CD4-positive, alpha-beta T cell treated with Interleukin-21 for 1 hour (primary cell): ENCODE data around the gene DMPK.
"Not testable (repeated sequence)": the region's sequence is repeated elsewhere in the genome, so short reads cannot be mapped to it uniquely, and the experiment has no call there.

Experiments used
- DNase-seq: peaks from one replicate; pipeline ENCODE4 v3.0.0-alpha.2; 2020

The DMPK gene

DNA sequence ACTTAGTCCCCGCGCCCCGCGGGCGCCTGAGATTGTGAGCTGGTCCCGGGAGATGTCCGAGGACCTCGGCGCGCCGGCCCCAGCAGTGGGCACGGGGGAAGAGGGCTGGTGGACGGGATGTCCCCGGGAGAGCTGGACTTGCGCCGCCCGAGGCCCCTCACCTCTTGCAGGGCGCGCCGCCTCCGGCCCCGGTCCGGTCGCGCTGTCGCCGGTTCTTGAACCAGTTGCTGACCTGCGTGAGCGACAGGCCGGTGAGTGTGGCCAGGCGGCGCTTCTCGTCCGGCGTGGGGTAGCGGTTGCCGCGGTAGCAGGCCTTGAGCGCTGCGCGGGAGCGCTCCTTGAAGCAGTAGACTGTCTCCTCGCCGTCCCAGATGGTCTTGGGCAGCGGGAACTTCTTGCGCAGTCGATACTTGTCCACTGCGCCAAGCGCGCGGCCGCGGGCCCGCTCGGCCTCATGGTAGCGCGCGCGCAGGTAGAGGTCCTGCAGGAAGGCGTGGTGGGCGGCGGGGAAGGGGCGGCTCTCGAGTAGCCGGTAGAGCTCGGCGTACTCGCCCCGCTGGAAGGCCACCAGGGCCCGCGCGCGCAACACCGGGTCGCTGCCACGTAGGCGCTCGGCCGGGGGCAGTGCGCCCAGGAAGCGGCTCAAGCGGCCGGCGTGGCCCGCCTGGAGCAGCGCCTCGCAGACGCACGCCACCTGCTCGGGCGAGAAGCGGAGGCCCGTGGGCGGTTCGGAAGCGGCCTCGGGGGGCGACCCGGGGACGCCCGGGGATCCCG, 14.2 kb downstream of the DMPK start:
- DNase-seq = peak; percentile 7

- no peak for DNase-seq
Measured at GRCh38 chr19:45767410-45767880, 14.8 kb downstream of the DMPK start.

GRCh38 chr19:45766869-45767346, 15.4 kb downstream of the DMPK start:
- DNase-seq = no peak

GRCh38 chr19:45766296-45766868, 15.9 kb downstream of the DMPK start:
- no peak for DNase-seq

DNA sequence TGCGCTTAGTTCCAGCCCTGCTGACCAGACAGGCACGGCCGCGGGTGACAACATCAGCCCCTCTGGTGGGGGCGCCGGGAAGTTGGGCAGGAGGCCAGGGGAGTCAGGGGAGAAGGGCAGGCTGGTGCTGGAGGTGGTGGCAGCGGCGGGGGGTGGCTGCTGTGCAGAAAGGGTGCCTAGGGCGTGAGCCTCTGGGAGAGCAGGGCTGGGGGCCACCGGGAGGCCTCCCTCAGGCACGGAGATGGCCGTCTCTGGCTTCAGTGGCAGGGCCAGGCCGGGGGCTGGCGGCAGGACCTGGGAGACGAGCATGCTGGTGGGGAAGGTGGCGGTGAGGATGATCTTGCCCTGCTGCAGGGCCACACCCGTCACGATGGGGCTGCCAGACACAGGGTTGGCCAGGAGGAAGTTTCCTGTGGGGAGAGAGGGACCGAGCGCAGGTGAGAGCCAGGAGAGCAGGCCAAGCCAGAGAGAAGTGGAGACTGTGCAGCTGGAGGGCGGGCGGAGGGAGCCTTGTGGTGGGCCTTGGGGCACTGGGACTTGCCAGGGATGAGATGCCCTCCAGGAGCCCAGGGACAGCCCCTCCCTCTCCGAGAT, 16.5 kb downstream of the DMPK start:
- no peak for DNase-seq

- DNase-seq = no peak
Measured at GRCh38 chr19:45764945-45765701, 17.2 kb downstream of the DMPK start.

- no peak for DNase-seq
Measured at GRCh38 chr19:45764475-45764874, 17.8 kb downstream of the DMPK start.

- DNase-seq = no peak
Measured at GRCh38 chr19:45763691-45764294, 18.5 kb downstream of the DMPK start.

DNA sequence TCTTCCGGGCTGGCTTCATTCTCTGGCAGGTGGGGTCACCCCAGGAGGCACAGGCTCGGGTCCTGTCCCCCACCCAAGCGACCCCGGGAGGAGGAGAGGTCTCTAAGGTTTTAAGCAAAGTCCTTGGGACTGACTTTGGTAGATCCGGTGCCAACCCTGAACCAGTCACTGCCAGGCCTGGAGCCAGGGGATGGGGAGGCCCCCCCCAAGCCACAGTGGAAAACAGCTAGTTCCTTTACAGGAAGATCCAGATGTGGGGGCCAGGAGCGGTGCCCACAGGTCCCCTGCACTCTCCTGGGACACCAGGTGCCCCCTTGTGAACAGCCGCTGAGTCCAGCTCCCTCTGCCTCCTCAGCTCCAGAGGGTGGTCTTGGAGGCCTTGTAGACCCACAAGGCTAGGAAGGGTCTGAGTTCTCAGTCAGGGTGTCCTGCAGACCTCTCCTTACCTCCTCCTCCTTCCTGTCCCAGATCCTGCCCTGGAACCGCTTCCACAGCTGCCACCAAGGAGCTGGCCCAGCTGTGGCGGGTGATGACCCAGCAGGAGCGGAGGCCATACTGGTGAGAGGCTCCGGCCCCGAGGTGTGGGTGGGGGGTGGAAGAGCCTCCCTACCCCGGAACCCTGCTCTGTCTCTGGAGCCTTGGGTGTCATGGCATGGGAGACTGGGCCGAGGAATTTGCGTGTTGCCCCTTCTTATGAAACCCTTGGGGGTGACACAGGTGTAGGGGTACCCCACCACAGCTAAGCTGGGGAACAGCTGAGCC, 19.2 kb downstream of the DMPK start:
- no peak for DNase-seq

DNA sequence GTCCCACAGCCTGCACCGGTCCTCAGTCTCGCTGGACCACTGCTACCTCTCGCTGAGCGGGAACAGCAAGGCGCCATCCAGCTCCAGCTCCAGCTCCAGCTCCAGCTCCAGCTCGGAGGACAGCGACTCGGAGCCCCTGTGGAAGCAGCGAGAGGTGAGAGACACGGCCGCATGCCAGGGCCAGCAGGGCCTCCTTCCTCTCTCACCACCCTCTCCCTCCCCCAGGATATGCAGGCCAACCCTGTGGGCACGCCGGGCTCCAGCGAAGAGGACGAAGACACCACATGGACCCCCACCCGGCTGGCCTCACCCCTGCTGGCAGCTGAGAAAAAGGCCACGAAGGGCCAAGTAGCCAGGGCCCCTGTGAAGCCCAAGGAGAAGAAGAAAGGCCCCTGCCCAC, 20.6 kb downstream of the DMPK start:
- DNase-seq = no peak

DNA sequence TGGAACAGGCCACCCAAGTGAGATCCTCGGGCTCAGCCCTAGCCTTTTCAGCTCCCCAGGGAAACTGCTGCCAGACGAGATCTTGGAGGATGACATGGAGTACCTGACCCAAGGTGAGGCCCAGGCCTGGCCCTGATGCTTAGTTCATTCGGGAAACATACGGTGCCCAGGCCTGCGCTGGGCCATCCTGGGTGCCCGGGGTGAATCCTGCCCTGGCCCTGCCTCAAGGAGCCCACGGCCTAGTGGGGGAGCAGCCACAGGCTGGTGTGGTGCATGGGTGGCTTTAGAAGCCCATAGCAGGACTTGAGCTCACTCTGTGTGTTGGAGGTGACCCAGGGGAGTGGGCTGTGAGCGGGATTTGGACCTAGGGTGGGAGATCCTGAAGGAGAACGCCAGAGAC, 23.4 kb downstream of the DMPK start:
- DNase-seq = no peak

- DNase-seq = no peak
Measured at GRCh38 chr19:45757695-45758094, 24.6 kb downstream of the DMPK start.

DNA sequence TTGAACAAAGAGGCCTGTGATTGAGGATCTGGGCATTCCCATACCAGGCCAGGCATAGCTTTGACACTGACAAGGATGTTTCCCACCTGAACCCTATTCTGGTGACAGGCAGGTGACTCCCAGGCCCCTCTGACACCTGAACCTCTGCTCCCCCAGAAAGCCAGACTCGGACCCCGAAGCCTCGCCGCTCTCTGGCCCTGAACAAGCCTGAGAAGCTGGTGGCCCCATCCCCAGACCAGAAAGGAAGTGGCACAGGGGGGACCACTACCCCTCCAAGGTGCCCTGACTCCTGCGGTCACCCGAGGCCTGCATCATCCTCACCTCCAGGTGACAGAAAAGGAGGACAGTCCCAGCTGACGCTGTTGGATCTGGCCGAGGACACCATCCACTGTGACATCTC, 28.0 kb downstream of the DMPK start:
- DNase-seq = no peak

DNA sequence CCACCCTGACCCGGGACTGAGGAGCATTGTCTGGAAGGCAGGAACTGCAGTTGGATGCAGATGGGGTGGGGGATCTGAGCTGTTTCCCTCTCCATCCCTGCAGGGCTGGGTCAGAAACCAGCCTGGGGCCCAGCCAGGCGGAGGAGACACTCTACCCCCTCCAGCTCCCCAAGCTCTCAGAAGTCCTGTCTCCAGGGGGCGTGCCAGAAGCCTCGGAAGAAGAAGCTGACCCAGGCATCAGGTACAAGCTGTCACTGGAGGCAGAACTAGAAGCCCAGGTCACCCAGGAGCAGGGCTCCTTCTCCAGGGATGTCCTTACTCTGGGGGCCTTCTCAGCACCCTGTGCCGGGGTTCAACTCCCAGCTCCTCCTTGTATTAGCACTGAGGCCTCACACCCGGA, 28.7 kb downstream of the DMPK start:
- no peak for DNase-seq

DNA sequence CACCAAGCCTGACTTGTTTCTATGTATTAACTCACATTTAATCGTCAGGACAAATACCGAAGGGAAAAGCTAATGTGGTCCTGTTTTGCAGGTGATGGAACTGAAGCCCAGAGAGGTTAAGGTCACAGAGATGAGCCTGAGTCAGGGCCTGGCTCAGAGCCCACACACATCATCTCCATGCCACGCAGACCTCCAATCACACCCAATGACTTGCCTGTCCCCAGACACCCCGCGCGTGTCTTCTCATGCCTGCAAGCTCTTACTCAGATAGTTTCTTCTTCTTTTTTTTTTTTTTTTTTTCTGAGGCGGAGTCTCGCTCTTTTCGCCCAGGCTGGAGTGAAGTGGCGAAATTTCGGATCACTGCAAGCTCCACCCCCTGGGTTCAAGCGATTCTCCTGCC, 29.7 kb downstream of the DMPK start:
- no peak for DNase-seq

- DNase-seq = not testable (repeated sequence)
Measured at GRCh38 chr19:45751483-45751882, 30.8 kb downstream of the DMPK start.

DNA sequence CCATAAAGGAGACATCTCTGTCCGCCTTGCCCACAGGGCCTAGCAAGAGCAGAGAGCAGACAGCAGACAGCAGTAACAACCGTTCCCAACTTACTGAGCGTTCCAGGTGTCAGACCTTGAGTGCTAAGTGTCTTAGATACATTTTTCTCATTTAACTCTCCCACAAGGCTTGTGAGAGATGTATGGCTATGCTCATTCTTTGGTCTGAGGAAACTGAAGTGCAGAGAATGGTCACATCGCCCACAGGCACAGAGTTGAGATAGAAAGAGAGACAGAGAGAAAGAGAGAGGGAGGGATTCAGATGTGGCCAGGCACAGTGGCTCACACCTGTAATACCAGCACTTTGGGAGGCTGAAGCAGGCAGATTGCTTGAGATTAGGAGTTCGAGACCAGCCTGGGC, 34.8 kb downstream of the DMPK start:
- no peak for DNase-seq

DNA sequence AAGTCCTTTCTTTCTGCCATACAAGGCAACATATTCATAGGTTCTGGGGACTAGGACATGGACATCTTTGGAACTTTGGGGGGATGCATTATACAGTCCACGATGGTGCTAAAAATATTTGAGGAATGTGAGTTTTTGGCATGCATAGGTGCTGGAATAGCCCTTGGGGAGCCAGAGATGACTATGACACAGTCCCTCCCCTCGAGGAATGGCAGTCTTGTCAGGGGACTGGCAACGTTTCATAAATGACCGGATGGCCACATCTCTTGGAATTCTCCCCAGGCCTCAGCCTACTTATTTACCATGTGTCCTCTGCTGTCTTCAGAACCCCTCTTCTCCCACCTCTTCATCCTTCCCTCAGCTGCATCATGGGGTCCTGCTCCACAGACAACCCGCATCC, 35.4 kb downstream of the DMPK start:
- no peak for DNase-seq

DNA sequence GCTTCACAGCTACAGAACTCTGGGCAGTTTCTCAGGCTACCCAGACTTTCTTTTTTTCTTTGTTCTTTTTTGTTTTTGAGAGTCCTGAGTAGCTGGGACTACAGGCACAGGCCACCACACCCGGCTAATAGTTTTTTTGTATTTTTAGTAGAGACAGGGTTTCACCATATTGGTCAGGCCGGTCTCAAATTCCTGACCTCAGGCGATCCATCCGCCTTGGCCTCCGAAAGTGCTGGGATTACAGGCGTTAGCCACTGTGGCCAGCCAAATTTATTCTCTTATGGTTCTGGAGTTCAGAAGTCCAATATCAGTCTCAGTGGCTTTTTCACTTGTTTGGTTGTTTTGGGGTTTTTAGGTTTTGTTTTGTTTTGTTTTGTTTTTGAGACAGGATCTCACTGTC, 36.7 kb downstream of the DMPK start:
- no peak for DNase-seq

GRCh38 chr19:45742969-45743368, 39.3 kb downstream of the DMPK start:
- no peak for DNase-seq

DNA sequence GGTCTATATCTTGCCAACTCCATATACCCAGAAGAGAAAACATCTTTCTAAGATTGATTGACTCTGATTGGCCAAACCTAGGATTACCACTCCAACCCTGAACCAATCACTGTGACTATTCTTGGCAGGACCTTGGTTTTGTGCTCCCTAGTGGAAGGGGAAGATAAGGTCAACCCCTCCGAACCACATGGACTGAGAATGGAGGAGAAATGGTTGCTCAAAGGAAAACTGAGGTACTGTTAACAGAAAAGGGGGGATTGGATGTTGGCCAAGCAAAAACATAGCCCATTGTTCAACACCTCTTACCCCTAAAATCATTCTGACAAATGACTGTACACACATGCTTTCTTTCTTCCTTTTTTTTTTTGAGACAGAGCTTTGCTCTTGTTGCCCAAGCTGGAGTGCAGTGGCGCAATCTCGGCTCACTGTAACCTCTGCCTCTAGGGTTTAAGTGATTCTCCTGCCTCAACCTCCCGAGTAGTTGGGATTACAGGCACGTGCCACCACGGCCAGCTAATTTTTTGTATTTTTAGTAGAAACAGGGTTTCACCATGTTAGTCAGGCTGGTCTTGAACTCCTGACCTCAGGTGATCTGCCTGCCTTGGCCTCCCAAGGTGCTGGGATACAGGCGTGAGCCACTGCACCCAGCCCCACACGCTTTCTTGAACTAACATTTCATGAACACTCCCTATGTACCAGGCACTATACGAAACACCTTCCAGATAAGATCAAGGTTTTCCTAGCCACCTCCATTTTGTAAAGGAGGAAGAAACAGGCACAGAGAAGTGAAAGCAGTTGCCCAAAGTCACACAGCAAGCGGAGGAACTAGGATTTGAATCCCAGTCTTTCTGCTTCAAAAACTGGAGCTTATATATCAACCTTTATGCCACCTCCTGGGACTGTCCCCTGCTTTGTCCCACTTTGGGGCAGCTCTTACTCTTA, 42.5 kb downstream of the DMPK start:
- no peak for DNase-seq
